Lower lobe of right lung (tissue), 2 donors: Measurements from ENCODE around the gene MAP1B. TPM values are rescaled to one million over a fixed set of nuclear protein-coding genes. Genes with fewer than 3 reads are reported as not detected.
"Not testable (repeated sequence)": the region's sequence is repeated elsewhere in the genome, so short reads cannot be mapped to it uniquely, and the experiment has no call there.

Source experiments
- ATAC-seq, 2 donors: fragments of 200-7000 bp; cut with Tn5 transposase; one replicate each; pipeline ENCODE4 v1.9.1; 2020 to 2022; ENCODE audit warnings: mild to moderate bottlenecking in 2 of 2, moderate library complexity in 2 of 2
- DNase-seq: peaks from one replicate; pipeline ENCODE4 v3.0.0-alpha.2; 2020
- H3K27ac ChIP-seq: fragments of 200-600 bp; one replicate; pipeline ENCODE4 v1.8.0; 2022
- H3K27me3 ChIP-seq: fragments of 200-600 bp; one replicate; pipeline ENCODE4 v1.8.0; 2022; ENCODE audit warnings: low read depth
- H3K36me3 ChIP-seq: fragments of 200-600 bp; one replicate; pipeline ENCODE4 v1.8.0; 2022; ENCODE audit warnings: mild to moderate bottlenecking
- H3K4me1 ChIP-seq: fragments of 200-600 bp; one replicate; pipeline ENCODE4 v1.8.0; 2022
- H3K4me3 ChIP-seq: fragments of 200-600 bp; one replicate; pipeline ENCODE4 v1.8.0; 2022; ENCODE audit warnings: mild to moderate bottlenecking
- H3K9me3 ChIP-seq: fragments of 200-600 bp; one replicate; pipeline ENCODE4 v1.8.0; 2022
- intact Hi-C: fragments of 100-400 bp; cut with DNase I; formaldehyde crosslinking; loops from one replicate; pipeline ENCODE4 v1.11.0; 2022
- total RNA-seq: library from RNA; stranded (reverse); fragmentation: NEBNext Ultra II Directional; extraction: Animal tissue kit (Norgen Biotek cat#: 25700); gene quantifications from one replicate; pipeline ENCODE4 v1.2.1, GENCODE V29; 2021
- TF ChIP-seq, protein P1 (sequence below): fragments of 200-600 bp; IDR thresholded peaks from one replicate; pipeline ENCODE4 v1.8.0; 2022; ENCODE audit warnings: antibody characterized with exemption, mild to moderate bottlenecking
- donor health status: DM: no; HTN: yes; CAD: no; lungs with severe emphysema.

The MAP1B gene
- total RNA-seq, 1 donor from 2014 or later, result 20.6 TPM

DNA sequence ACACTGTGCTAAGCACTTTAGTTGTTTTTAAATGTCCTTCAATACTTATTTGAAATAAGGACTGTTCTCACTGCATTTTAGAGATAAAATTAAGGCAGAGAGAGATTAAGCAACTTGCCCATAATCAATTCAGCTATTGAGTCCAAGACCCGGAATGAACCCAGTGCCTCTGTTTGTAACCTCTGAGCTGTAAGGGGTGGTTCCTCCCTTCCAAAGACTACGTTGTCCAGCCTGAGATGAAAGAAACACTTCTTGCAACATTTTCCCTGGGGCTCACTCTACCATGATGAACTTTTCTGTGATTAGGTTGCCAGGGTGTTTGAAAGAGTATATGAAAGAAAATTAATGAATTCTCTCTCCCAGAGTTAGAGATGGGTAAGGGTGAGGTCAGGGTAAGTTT lies 22.0 kb upstream of the MAP1B start:
- no peaks in the 10 kb centered on the region for H3K36me3 ChIP-seq
- H3K9me3 ChIP-seq, result no peaks in the 10 kb centered on the region
- H3K27me3 ChIP-seq, result no peaks in the 10 kb centered on the region
- H3K4me1 ChIP-seq, result peaks cover 5% of the 10 kb centered on the region
- DNase-seq (no peak), ATAC-seq (no peak)
- TF ChIP-seq, protein P1, sequence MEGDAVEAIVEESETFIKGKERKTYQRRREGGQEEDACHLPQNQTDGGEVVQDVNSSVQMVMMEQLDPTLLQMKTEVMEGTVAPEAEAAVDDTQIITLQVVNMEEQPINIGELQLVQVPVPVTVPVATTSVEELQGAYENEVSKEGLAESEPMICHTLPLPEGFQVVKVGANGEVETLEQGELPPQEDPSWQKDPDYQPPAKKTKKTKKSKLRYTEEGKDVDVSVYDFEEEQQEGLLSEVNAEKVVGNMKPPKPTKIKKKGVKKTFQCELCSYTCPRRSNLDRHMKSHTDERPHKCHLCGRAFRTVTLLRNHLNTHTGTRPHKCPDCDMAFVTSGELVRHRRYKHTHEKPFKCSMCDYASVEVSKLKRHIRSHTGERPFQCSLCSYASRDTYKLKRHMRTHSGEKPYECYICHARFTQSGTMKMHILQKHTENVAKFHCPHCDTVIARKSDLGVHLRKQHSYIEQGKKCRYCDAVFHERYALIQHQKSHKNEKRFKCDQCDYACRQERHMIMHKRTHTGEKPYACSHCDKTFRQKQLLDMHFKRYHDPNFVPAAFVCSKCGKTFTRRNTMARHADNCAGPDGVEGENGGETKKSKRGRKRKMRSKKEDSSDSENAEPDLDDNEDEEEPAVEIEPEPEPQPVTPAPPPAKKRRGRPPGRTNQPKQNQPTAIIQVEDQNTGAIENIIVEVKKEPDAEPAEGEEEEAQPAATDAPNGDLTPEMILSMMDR, result no peak
- intact Hi-C loops, result no loop called here
- H3K4me3 ChIP-seq, result no peak overlapping the region
- no peak overlapping the region for H3K27ac ChIP-seq

DNA sequence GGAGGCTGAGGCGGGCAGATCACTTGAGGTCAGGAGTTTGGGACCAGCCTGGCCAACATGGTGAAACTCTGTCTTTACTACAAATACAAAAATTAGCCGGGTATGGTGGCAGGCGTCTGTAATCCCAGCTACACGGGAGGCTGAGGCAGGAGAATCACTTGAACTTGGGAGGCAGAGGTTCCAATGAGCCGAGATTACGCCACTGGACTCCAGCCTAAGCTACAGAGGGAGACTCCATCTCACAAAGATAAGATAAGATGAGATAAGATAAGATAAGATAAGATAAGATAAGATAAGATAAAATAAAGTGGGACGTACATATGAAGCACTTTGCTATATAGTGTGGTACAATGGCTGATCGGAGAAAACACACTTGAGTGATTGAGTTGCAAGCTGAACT lies 17.6 kb upstream of the MAP1B start:
- H3K4me1 ChIP-seq, intact Hi-C loops, H3K4me3 ChIP-seq, DNase-seq, H3K27me3 ChIP-seq, H3K27ac ChIP-seq, ATAC-seq, H3K9me3 ChIP-seq, H3K36me3 ChIP-seq: not testable (repeated sequence)

DNA sequence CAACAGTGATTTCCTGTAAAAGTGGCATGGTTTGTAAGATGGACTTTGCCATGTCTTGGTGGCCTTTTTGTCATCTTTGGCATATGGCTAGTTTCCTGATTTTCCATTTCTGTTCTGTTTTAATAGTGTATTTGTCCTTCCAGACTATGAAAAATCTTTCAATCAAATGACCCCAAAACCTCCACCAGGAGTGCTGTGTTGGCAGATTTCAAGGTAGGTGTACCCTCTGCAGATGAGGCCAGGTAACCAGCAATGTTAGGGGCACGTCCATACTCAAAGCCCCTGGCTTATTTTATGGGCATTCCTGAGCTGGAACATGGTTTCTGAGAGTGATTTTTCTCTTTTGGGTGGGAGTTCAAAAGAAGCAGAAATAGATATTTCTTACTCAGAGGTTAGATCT lies 15.2 kb upstream of the MAP1B start:
- Histone ChIP-seq H3K9me3 (no peaks in the 10 kb centered on the region), H3K27ac (no peak overlapping the region), H3K27me3 (no peaks in the 10 kb centered on the region), H3K4me3 (no peak overlapping the region), H3K36me3 (no peaks in the 10 kb centered on the region), H3K4me1 (no peaks in the 10 kb centered on the region)
- ATAC-seq (no peak), DNase-seq (no peak)
- TF ChIP-seq, protein P1, result no peak
- intact Hi-C loops, result no loop called here

DNA sequence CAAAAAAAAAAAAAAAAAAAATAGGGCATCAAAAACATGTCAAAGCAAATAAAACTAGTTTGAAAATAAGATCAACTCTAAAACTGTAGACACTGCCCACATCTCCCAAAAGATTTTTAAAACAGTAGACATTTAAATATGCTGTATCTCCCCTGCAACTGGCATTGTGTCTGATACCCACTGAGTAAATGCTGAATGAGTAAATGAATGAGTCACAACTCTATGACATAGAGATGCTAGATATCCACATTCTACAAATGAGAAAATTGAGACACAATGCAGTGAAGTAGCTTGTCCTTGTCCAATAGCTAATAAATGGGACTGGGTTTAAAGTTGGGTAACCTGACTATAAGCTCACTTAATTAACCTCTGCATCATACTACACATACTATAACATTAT lies 14.1 kb upstream of the MAP1B start:
- H3K27me3 ChIP-seq, result no peaks in the 10 kb centered on the region
- no peaks in the 10 kb centered on the region for H3K4me1 ChIP-seq
- ATAC-seq (no peak), DNase-seq (no peak)
- H3K36me3 ChIP-seq, result no peaks in the 10 kb centered on the region
- H3K9me3 ChIP-seq, result no peaks in the 10 kb centered on the region
- H3K4me3 ChIP-seq, result no peak overlapping the region
- intact Hi-C loops, result no loop called here
- no peak overlapping the region for H3K27ac ChIP-seq
- TF ChIP-seq, protein P1, result no peak

DNA sequence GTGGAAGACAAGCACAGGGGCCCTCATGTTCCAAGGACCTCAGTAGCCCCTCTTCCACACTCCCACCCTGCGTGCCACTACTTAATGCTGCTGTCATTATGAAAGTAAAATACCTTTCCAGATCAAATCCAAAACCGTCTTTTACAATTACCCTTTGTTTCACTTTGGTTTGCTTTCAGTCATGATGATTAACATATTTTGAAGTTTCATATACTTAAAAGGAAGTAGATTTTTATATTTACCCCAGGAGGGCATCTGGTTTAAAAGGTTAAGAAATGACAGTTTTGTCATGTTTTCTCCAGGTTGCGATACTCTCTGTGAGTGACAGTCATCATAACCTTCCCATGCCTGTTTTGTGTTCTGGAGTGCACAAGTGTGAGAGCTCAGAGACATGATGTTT lies 13.5 kb upstream of the MAP1B start:
- no peak for ATAC-seq
- intact Hi-C loops, result no loop called here
- Histone ChIP-seq H3K36me3 (no peaks in the 10 kb centered on the region), H3K9me3 (no peaks in the 10 kb centered on the region), H3K27me3 (no peaks in the 10 kb centered on the region), H3K4me1 (no peaks in the 10 kb centered on the region), H3K27ac (no peak overlapping the region), H3K4me3 (no peak overlapping the region)
- DNase-seq, result no peak
- TF ChIP-seq, protein P1, result no peak

DNA sequence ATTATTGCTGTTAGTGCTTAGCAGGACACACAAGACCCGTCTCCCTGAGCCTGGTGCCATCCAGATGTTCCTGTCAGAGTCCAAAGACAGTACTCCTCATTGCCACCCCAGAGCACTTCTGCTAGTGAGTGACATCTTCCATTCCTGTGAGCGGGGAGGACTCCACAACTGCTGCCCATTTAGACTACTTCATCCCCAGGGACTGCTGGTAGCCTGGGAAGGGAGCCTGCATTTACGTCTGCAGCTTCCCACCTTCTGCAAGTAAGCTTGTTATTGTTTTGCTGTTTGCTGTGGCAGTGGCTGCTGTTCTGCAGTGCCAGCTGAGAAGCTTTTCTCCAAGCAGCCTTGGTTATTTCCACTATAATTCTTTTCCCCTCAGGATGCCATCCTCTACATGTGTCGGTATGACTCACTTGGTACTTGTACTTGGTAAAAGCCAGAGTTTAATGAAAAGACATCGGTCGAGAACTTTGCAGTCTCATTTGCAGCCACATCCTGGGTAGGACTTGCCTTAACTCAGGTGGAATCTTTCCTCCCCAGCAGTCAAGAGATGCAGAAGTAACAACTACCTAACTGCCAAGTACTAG lies 10.6 kb upstream of the MAP1B start:
- Histone ChIP-seq H3K4me3 (no peak overlapping the region), H3K27ac (no peak overlapping the region), H3K9me3 (no peaks in the 10 kb centered on the region), H3K4me1 (no peaks in the 10 kb centered on the region), H3K27me3 (no peaks in the 10 kb centered on the region), H3K36me3 (no peaks in the 10 kb centered on the region)
- ATAC-seq, result no peak
- intact Hi-C loops, result no loop called here
- TF ChIP-seq, protein P1, result no peak
- DNase-seq, result no peak
